A673 (cell line): ENCODE results near the gene GATC. TPM values are rescaled to one million over a fixed set of nuclear protein-coding genes. Genes with fewer than 3 reads are reported as not detected.

Experiments used
- Bru-seq: library from RNA; stranded (reverse); fragments of 400-500 nt; gene quantifications from one replicate; lab custom pipeline; 2021; lab: Mats Ljungman, UMichigan
- BruChase-seq, 2 experiments: library from RNA; stranded (reverse); fragments of 400-500 nt; gene quantifications; one replicate each; lab custom pipeline; 2021; lab: Mats Ljungman, UMichigan
- BruUV-seq: library from RNA; stranded (reverse); fragments of 400-500 nt; replicated peaks from 2 replicates; lab custom pipeline; 2021; lab: Mats Ljungman, UMichigan
- CTCF ChIA-PET: fragments of 300-600 bp; sonication (Branson Sonifier 250); formaldehyde crosslinking; loops from one replicate; lab custom pipeline; 2022; ENCODE audit warnings: antibody characterized with exemption; lab: Charles Lee
- POLR2A ChIA-PET: fragments of 300-600 bp; sonication (Branson Sonifier 250); formaldehyde crosslinking; loops from one replicate; lab custom pipeline; 2022; ENCODE audit warnings: antibody characterized with exemption; ENCODE audit not compliant: low non-redundant PET; lab: Charles Lee
- DNase-seq: peaks from one replicate; pipeline ENCODE4 v3.0.0-alpha.2; 2015; ENCODE audit warnings: low spot score
- H3K27ac ChIP-seq: fragments of 200-600 bp; sonication (generic); 2 replicates; pipeline ENCODE4 v1.5.1; 2016; ENCODE audit warnings: mixed run types, low read depth, mild to moderate bottlenecking, mixed read lengths, antibody characterized with exemption, low read length; ENCODE audit not compliant: poor library complexity, severe bottlenecking
- H3K27me3 ChIP-seq: fragments of 200-600 bp; sonication (generic); replicated peaks from 2 replicates; pipeline ENCODE4 v1.6.1; 2017; ENCODE audit warnings: mixed run types, low read depth, mild to moderate bottlenecking, mixed read lengths, antibody characterized with exemption, low read length; ENCODE audit not compliant: insufficient read depth, poor library complexity
- H3K36me3 ChIP-seq: fragments of 200-600 bp; sonication (generic); 2 replicates; pipeline ENCODE4 v1.6.1; 2016; ENCODE audit warnings: mixed run types, mild to moderate bottlenecking, mixed read lengths, antibody characterized with exemption, low read length; ENCODE audit not compliant: insufficient read depth, poor library complexity, severe bottlenecking
- H3K4me1 ChIP-seq: fragments of 200-600 bp; sonication (generic); 2 replicates; pipeline ENCODE4 v1.6.1; 2017; ENCODE audit warnings: mixed run types, mild to moderate bottlenecking, mixed read lengths, antibody characterized with exemption, low read length; ENCODE audit not compliant: insufficient read depth, poor library complexity, severe bottlenecking
- H3K4me3 ChIP-seq: fragments of 200-600 bp; sonication (generic); 2 replicates; pipeline ENCODE4 v1.5.1; 2016; ENCODE audit warnings: low read depth, mixed run types, mild to moderate bottlenecking, mixed read lengths, low read length; ENCODE audit not compliant: poor library complexity, severe bottlenecking
- H3K9me3 ChIP-seq: fragments of 200-600 bp; sonication (generic); 2 replicates; pipeline ENCODE4 v1.6.1; 2016; ENCODE audit warnings: mixed run types, low read depth, mild to moderate bottlenecking, mixed read lengths, antibody characterized with exemption, low read length; ENCODE audit not compliant: poor library complexity, severe bottlenecking
- CTCF ChIP-seq: fragments of 300-800, 200-600 bp; sonication (generic); conservative IDR thresholded peaks from 2 replicates; pipeline ENCODE4 v1.5.1; 2017; ENCODE audit warnings: low read depth, mild to moderate bottlenecking, antibody characterized with exemption, low read length, moderate library complexity, mixed read lengths
- EZH2 ChIP-seq: fragments of 200-600 bp; sonication (generic); IDR thresholded peaks from 2 replicates; pipeline ENCODE4 v1.6.1; 2017; ENCODE audit warnings: borderline replicate concordance, low read depth, mild to moderate bottlenecking, mixed read lengths, antibody characterized with exemption, low read length; ENCODE audit not compliant: poor library complexity, severe bottlenecking
- intact Hi-C: fragments of 100-400 bp; cut with micrococcal nuclease; formaldehyde crosslinking; loops from one replicate; pipeline ENCODE4 v1.10.0; 2022; ENCODE audit not compliant: unreplicated experiment
- long read RNA-seq: library from polyadenylated mRNA; stranded (forward); transcript quantifications from one replicate; pipeline ENCODE4 v2.0.0, GENCODE V29; 2022
- total RNA-seq: library from RNA; stranded (reverse); gene quantifications from 2 replicates; pipeline ENCODE4 v1.2.3, GENCODE V29; 2021

GATC gene
- total RNA-seq (40.2 and 42.4 TPM in 2 replicates), Bru-seq, nascent RNA (percentile 84 among the genes with signal in this experiment), BruChase-seq, experiment 1, labeled RNA remaining after a 2-hour chase (percentile 96 among the genes with signal in this experiment), BruChase-seq, experiment 2, labeled RNA remaining after a 6-hour chase (percentile 99 among the genes with signal in this experiment)
- long read RNA-seq, full-length matches to known transcripts, result 7 of 15 reads
- long read RNA-seq, partial matches to known transcripts, result 0 of 15 reads
- long read RNA-seq, other reads (novel, unspliced or antisense), result 8 of 15 reads

GRCh38 chr12:120445911-120446843 lies at the start of gene GATC, which contains the start of gene TRIAP1:
Gene GATC (plus strand): TSS chr12:120446444. CDS start chr12:120446481, 37 bp downstream.
Gene TRIAP1 (minus strand): TSS chr12:120446384. CDS start chr12:120446372, 12 bp downstream.
- peak; percentile 90 for DNase-seq
- Histone ChIP-seq H3K9me3 (no peaks in the 10 kb centered on the region), H3K27me3 (no peaks in the 10 kb centered on the region), H3K4me1 (peaks cover 6% of the 10 kb centered on the region), H3K27ac (peak within 1 kb of the TSS; percentile 97), H3K36me3 (peaks cover 45% of the 10 kb centered on the region), H3K4me3 (peak within 1 kb of the TSS; percentile 100)
- intact Hi-C loops, result no loop called here
- ChIA-PET CTCF (no interaction called here), POLR2A (no interaction called here)
- no peak for TF ChIP-seq EZH2
- TSS peak; percentile 82 for BruUV-seq

- Histone ChIP-seq H3K4me1 (no peaks in the 10 kb centered on the region), H3K27me3 (no peaks in the 10 kb centered on the region), H3K9me3 (no peaks in the 10 kb centered on the region), H3K36me3 (no peaks in the 10 kb centered on the region), H3K4me3 (no peak overlapping the region), H3K27ac (no peak overlapping the region)
- ChIA-PET POLR2A (no interaction called here), CTCF (no interaction called here)
- intact Hi-C loops, result no loop called here
- no peak for DNase-seq
- BruUV-seq, result no TSS peak
- TF ChIP-seq EZH2 (no peak), CTCF (no peak)
These were observed 48.3 kb upstream of the GATC start for GRCh38 chr12:120397824-120398540.

- Histone ChIP-seq H3K4me3 (no peak overlapping the region), H3K9me3 (no peaks in the 10 kb centered on the region), H3K36me3 (no peaks in the 10 kb centered on the region), H3K27me3 (no peaks in the 10 kb centered on the region), H3K27ac (no peak overlapping the region), H3K4me1 (no peaks in the 10 kb centered on the region)
- intact Hi-C loops, result no loop called here
- ChIA-PET POLR2A (no interaction called here), CTCF (interaction anchor here (0.7 kb wide), 1 partner anchor 85 kb away, joined by 4 read pairs; no protein-coding TSS in a partner anchor)
- DNase-seq, result no peak
- TF ChIP-seq EZH2, result no peak
- no peak for TF ChIP-seq CTCF
- no TSS peak for BruUV-seq
These were observed 46.7 kb upstream of the GATC start for GRCh38 chr12:120399531-120399930.
